Middle frontal gyrus (tissue), 1 donor: ENCODE measurements around the gene C6orf120.
A peak's percentile ranks its signal among the peaks of the same experiment; 100 is the strongest.

Experiments
- DNase-seq: peaks from one replicate; pipeline ENCODE4 v3.0.0-alpha.2; 2015; ENCODE audit warnings: low spot score; ENCODE audit errors: extremely low spot score

Gene C6orf120

GRCh38 chr6:169724494-169725124 is 22.7 kb downstream of the C6orf120 start, which contains the start of gene PHF10:
PHF10 (minus strand) TSS chr6:169724500; CDS start chr6:169723931, 569 bp downstream.
- DNase-seq, result no peak

GRCh38 chr6:169725125-169726048 is 23.5 kb downstream of the C6orf120 start:
- DNase-seq, result no peak

DNA sequence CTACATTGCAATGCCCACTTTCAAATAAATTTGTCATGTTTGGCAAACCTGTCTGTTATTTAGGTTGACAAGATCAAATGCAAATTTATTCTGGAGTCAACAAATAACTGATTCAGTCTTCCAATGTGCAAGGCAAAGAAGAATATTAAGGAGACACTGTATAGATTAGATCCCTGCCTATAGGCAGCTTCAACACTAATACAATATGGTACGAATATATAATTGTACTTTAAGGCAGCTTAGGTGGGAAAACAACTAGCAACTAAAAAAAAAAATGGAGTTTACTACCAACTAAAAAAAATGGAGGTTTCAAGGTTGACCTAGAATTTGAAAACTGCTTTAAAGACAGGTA is 24.1 kb downstream of the C6orf120 start:
- no peak for DNase-seq

- no peak for DNase-seq
These were observed 25.0 kb downstream of the C6orf120 start for GRCh38 chr6:169726963-169727362.

- no peak for DNase-seq
These were observed 28.0 kb downstream of the C6orf120 start for GRCh38 chr6:169729961-169730360.

- DNase-seq, result no peak
These were observed 36.5 kb downstream of the C6orf120 start for GRCh38 chr6:169738204-169738975.

DNA sequence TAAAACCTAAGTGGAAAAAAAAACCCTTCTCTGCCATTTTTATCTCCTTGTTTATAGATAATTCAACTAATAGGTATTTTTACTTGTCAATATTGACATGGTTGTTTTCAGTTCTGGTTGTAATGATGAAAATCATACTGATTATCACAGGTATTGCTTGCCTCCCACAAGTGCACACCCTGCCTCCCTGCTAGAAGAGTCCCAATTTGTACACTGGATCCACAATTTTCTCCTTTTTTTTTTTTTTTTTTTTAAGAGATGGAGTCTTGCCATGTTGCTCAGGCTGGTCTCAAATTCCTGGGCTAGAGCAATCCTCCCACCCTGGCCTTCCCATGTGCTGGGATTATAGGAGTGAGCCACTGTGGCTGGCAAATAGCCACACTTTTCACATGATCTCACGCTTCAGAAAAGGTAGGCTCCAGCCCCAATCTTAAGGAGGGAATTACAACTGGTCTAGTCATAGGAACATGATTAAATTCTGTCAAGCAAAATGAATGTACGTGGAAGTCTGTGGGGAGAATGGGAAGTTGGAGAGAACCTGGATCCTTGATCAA is 37.1 kb downstream of the C6orf120 start:
- no peak for DNase-seq

GRCh38 chr6:169741344-169741743 is 39.4 kb downstream of the C6orf120 start:
- no peak for DNase-seq

GRCh38 chr6:169745405-169745804 is 43.5 kb downstream of the C6orf120 start:
- DNase-seq, result no peak

DNA sequence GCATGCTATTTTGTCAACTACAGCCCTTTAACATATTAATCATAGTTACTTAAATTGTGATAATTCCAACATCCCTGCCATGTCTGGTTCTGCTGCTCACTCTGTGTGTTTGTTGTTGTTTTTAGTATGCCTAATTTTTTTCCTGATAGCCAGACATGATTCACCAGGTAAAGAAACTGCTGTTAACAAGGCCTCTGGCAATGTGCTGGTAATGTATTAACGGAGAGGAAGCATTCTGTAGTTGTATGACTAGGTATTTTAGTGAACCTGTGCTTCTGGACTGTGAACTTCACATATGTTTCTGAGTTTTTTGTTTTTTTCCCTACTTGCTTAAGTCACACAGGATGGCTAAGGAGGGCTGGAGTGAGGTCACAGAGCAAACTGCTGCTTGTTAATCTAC is 44.6 kb downstream of the C6orf120 start:
- DNase-seq, result no peak

DNA sequence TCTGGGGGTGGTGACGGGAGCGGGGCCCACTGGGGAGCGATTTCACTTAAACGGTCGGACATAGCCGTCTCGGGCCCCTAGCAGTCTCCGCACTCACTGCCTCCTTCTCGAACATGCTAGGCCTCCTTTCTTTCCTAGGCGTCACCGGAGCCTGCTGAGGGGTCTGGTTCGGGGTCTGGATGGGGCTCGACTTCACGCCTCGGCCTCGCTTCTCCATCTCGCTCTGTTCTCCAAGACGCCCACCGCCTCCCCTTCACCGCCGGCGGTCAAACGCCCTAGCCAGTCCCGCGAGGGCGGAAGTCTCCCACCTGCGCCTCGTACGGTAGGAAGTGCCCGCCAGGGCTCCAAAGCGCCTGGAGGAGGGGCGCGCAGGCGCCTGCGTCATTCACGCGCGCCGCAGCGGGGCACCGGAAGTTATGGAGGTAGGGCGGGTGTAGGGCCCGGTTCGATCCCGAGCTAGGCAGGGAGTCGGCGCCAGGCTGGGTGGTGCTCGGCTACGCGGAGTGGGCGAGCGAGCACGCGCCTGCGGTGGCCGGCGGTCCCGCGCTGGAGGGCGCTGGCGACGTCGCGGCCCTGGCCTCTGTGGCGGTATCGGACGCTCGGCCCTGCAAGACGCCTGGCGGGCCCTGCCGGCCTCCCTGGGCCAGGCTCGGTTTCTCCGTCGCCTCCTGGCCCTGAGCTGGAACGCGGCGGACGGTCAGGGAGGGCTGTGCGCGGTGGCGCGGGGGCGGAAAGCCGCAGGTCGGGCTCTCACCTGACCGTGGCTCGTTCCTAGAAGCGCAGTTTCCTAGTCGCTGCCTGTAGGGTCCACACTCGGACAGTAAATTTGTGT is 49.5 kb downstream of the C6orf120 start, which contains the start of the genes DYNLT2 and ERMARD:
Gene DYNLT2 (minus strand): TSS at position 331 of the 832 bp plus-strand sequence. CDS start 114 bp downstream, at position 217.
Gene ERMARD (plus strand): TSS at position 381 of the 832 bp plus-strand sequence. CDS start 36 bp downstream, at position 417.
- peak; percentile 87 for DNase-seq

DNA sequence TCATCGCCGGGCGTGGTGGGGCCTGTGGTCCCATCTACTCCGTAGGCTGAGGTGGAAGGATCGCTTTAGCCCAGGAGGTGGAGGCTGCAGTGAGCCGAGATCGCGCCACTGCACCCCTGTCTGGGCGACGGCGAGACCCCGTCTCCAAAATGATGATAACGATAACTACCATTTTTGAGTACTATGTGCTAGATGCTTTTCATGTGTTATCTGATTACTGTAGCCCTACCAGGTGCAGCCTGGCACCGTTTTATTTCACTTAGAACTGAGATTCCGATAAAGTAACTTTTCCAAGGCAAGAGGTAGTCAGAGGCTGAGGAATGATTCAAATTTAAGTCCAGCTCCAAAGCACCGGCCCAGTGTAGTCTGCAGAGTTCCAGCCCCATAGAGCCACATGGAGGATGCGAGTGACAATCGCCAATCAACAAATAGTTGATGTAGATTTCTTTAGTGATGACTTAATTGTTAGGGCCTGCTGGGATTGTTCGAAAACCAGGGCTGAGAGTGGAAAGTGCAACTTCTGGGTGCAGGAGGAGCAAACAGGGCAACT is 50.2 kb downstream of the C6orf120 start:
- DNase-seq, result no peak
